Tongue (tissue), 2 donors: ENCODE measurements around the gene GINS3. TPM values are rescaled to one million over a fixed set of nuclear protein-coding genes. Genes with fewer than 3 reads are reported as not detected.
"Not testable (repeated sequence)": the region's sequence is repeated elsewhere in the genome, so short reads cannot be mapped to it uniquely, and the experiment has no call there.

Experiments used
- DNase-seq: peaks from one replicate; pipeline ENCODE4 v3.0.0-alpha.2; 2015
- total RNA-seq: library from RNA; depleted of rRNA; stranded (reverse); fragments of >200 nt; gene quantifications from one replicate; pipeline ENCODE4 v1.2.3, GENCODE V29; 2014

The GINS3 gene
- total RNA-seq, 1 donor from 2014 or later: 4.3 TPM

- no peak for DNase-seq
Observed at GRCh38 chr16:58393138-58393504, 850 bp downstream of the GINS3 start.

GRCh38 chr16:58396897-58397296 lies 4.6 kb downstream of the GINS3 start:
- DNase-seq: not testable (repeated sequence)

- no peak for DNase-seq
Observed at GRCh38 chr16:58399718-58400633, 7.7 kb downstream of the GINS3 start.

- DNase-seq: not testable (repeated sequence)
Observed at GRCh38 chr16:58401305-58401704, 9.0 kb downstream of the GINS3 start.

GRCh38 chr16:58402796-58403195 lies 10.5 kb downstream of the GINS3 start:
- no peak for DNase-seq

- DNase-seq: peak; percentile 60
Observed at GRCh38 chr16:58409316-58409973, 17.2 kb downstream of the GINS3 start.

- DNase-seq: no peak
Observed at GRCh38 chr16:58411336-58411735, 19.1 kb downstream of the GINS3 start.

- peak; percentile 25 for DNase-seq
Observed at GRCh38 chr16:58411736-58412614, 19.7 kb downstream of the GINS3 start.

GRCh38 chr16:58412615-58412970 lies 20.3 kb downstream of the GINS3 start:
- not testable (repeated sequence) for DNase-seq

GRCh38 chr16:58413359-58413758 lies 21.1 kb downstream of the GINS3 start:
- no peak for DNase-seq

GRCh38 chr16:58415003-58415402 lies 22.7 kb downstream of the GINS3 start:
- no peak for DNase-seq

- DNase-seq: not testable (repeated sequence)
Observed at GRCh38 chr16:58415961-58416360, 23.7 kb downstream of the GINS3 start.

- no peak for DNase-seq
Observed at GRCh38 chr16:58417035-58417434, 24.8 kb downstream of the GINS3 start.

- no peak for DNase-seq
Observed at GRCh38 chr16:58417600-58417999, 25.3 kb downstream of the GINS3 start.

GRCh38 chr16:58418026-58418425 lies 25.8 kb downstream of the GINS3 start:
- no peak for DNase-seq

- DNase-seq: no peak
Observed at GRCh38 chr16:58418601-58419000, 26.3 kb downstream of the GINS3 start.

- DNase-seq: no peak
Observed at GRCh38 chr16:58419241-58419990, 27.1 kb downstream of the GINS3 start.

- no peak for DNase-seq
Observed at GRCh38 chr16:58421059-58421458, 28.8 kb downstream of the GINS3 start.

- DNase-seq: no peak
Observed at GRCh38 chr16:58421529-58421928, 29.3 kb downstream of the GINS3 start.

- no peak for DNase-seq
Observed at GRCh38 chr16:58422809-58423208, 30.5 kb downstream of the GINS3 start.

GRCh38 chr16:58425245-58425644 lies 33.0 kb downstream of the GINS3 start:
- no peak for DNase-seq
